Right renal pelvis (tissue), 4 donors: ENCODE measurements around the gene DCST2. TPM values are rescaled to one million over a fixed set of nuclear protein-coding genes. Genes with fewer than 3 reads are reported as not detected.
"Not testable (repeated sequence)": the region's sequence is repeated elsewhere in the genome, so short reads cannot be mapped to it uniquely, and the experiment has no call there.

Experiments used
- DNase-seq, 4 donors: peaks; one replicate each; pipeline ENCODE4 v3.0.0-alpha.2; 2013; ENCODE audit warnings: low read depth in 4 of 4, low spot score in 3 of 4, missing footprints in 1 of 4
- polyA plus RNA-seq, 4 donors: library from polyadenylated mRNA; unstranded; fragments of 120-200 nt; gene quantifications; one replicate each; pipeline ENCODE4 v1.2.1, GENCODE V29; 2013; ENCODE audit not compliant: insufficient read length in 4 of 4

DCST2 gene
- polyA plus RNA-seq, 4 donors = 1.6 to 2.1 (median 1.8) TPM

GRCh38 chr1:155001675-155002463 lies 31.7 kb downstream of the DCST2 start:
- peak; percentile 97 to 99 (median 98) for DNase-seq

- DNase-seq = no peak
Observed at GRCh38 chr1:155001425-155001674, 32.2 kb downstream of the DCST2 start.

- DNase-seq = peak; percentile 87 to 92 (median 89)
Observed at GRCh38 chr1:155000726-155001424, 32.7 kb downstream of the DCST2 start.

GRCh38 chr1:155000411-155000725 lies 33.2 kb downstream of the DCST2 start:
- DNase-seq = no peak

- DNase-seq = no peak
Observed at GRCh38 chr1:154999571-155000410, 33.8 kb downstream of the DCST2 start.

DNA sequence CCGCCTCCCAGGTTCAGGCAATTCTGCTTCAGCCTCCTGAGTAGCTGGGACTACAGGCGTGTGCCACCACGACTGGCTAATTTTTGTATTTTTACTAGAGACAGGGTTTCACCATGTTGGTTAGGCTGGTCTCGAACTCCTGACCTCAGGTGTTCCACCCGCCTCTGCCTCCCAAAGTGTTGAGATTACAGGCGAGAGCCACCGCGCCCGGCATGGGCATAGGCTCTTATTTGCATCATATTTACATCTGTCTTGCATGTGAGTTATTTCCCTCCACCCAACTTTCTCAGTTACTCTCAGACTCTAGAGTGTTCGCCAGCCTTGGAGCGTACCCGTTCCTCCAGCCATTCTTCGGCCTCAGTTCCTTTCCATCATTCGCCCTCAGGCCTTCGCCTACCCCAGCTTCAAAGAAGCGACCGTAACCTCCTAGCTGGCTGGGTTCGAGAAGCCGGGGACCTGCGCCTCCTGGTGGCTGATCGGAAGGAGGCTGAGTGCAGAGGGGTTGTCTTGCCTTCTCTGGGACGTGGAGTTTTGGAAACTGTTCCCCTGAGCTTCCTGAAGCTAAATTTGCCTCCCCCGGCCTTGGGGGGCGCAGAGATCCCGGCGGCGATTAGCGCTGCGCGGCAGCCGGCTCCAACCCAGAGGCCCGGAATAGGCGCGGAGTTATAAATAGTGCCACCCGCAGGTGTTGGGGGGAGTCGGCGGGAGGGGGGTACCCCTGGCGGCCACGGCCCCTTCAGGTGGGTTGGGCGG lies 34.6 kb downstream of the DCST2 start:
- no peak for DNase-seq

GRCh38 chr1:154998201-154998780 lies 35.3 kb downstream of the DCST2 start:
- DNase-seq = no peak

GRCh38 chr1:154996966-154997701 lies 36.4 kb downstream of the DCST2 start:
- DNase-seq = no peak

- not testable (repeated sequence) for DNase-seq
Observed at GRCh38 chr1:154995301-154995983, 38.1 kb downstream of the DCST2 start.

DNA sequence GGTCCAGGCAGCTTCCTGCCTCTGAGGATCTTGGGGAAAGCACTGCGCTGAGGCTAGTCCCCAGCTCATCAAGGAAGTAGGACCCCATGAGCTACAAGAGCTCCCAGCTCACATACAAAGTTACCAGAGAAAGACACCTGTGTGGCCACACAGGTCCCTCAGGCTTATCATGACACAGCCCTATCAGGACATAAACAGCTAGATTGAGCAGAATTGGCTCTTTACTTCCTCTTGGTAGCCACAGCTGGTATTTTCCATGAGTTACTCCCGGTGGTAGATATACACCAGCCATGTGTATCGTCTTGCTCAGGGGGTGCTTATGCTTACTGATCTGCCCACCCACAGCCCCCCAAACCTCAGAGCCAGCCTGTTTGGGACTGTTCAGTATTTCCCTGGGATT lies 39.0 kb downstream of the DCST2 start:
- no peak for DNase-seq

DNA sequence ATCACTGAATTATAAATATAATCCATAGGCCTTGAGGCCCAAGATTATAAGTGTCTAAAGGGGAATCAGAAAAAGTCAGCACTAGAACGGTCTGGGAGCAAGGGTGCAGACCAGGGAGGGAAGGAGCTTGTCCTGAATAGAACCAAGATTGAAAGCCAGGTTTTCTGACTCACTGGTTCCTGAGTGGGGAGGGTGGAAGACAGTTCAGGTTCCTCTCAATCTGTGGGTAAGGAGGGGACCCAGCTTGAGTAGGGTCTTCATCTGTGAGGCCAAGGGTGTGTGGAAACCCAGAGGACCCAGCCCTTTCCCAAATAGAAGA lies 39.4 kb downstream of the DCST2 start:
- no peak for DNase-seq

GRCh38 chr1:154993572-154994268 lies 39.9 kb downstream of the DCST2 start, which contains the start of gene LENEP:
TSS of gene LENEP (plus strand) at chr1:154993586. CDS start at chr1:154993608, 22 bp downstream.
- DNase-seq = no peak

- DNase-seq = no peak
Observed at GRCh38 chr1:154992721-154993571, 40.6 kb downstream of the DCST2 start.

DNA sequence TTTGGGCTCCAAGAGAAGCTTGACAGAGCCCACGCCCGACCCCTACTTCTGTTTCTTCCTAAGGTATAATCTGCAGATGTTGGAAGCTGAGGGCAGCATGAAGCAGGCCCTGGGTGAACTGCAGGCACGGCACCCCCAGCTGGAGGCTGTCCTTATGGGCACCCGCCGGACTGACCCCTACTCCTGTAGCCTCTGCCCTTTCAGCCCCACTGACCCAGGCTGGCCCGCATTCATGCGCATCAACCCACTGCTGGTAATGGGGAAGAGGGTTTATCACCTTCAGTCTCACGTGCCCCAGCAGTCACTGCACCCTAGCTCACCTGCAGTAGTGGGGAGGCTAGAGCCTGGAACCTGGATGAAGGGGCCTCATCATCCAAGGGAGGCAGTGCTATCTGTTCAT lies 43.3 kb downstream of the DCST2 start:
- no peak for DNase-seq

- no peak for DNase-seq
Observed at GRCh38 chr1:154989195-154989860, 44.3 kb downstream of the DCST2 start.

DNA sequence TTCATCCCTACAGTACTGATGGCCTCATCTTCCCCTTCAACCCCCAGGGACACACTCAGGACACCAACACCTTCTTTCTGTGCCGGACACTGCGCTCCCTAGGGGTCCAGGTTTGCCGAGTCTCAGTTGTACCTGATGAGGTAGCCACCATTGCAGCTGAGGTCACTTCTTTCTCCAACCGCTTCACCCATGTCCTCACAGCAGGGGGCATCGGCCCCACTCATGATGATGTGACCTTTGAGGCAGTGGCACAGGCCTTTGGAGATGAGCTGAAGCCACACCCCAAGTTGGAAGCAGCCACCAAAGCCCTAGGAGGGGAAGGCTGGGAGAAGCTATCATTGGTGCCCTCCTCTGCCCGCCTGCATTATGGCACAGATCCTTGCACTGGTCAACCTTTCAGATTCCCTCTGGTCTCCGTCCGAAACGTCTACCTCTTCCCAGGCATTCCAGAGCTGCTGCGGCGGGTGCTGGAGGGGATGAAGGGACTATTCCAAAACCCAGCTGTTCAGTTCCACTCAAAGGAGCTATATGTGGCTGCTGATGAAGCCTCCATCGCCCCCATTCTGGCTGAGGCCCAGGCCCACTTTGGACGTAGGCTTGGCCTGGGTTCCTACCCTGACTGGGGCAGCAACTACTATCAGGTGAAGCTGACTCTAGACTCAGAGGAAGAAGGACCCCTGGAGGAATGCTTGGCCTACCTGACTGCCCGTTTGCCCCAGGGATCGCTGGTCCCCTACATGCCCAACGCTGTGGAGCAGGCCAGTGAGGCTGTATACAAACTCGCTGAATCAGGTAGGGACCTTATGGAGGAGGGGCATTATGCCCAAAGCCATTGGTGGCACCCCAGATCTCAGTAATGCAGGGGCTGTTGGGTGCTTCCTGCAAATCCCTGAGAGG lies 45.3 kb downstream of the DCST2 start:
- no peak for DNase-seq
